ENCODE data around the gene TMEM128. TPM values are rescaled to one million over a fixed set of nuclear protein-coding genes. Genes with fewer than 3 reads are reported as not detected.

TMEM128 gene
- total RNA-seq, 1 experiment from 2014 or later: 16.6 TPM

DNA sequence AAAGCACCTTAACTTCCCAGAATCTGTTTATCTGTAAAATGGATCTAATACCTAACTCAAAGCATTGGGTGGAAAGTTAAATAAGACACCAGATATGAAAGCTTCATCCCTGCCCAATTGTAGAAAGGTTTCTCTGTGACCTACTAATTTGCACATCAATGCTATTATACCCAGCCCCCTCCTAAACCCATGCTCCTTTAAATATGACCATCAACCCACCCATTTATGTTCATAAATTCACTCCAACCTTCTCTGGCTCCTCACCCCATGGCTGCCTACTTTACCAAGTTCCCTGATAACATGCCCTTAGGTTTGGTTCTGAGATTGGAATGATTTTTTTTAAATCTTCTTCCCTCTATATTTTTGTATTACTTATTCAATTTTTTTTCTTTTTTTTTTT is 40.1 kb upstream of the TMEM128 start:
- no TSS peak for BruUV-seq (replicated peaks)
- Histone ChIP-seq H3K4me3 (ENCODE audit: low read depth, low read length, poor library complexity, severe bottlenecking) (no peak overlapping the region), H3K36me3 (ENCODE audit: insufficient read depth, low read length, poor library complexity, severe bottlenecking) (peaks cover 30% of the 10 kb centered on the region), H3K27ac (ENCODE audit: low read depth, low read length, poor library complexity, severe bottlenecking) (no peak overlapping the region), H3K9me3 (ENCODE audit: low read depth, low read length, poor library complexity, severe bottlenecking) (no peaks in the 10 kb centered on the region), H3K4me1 (ENCODE audit: insufficient read depth, low read length, poor library complexity, severe bottlenecking) (peaks cover 14% of the 10 kb centered on the region), H3K27me3 (replicated peaks; ENCODE audit: insufficient read depth, low read depth, low read length, poor library complexity) (no peaks in the 10 kb centered on the region)
- intact Hi-C loops (cut with micrococcal nuclease; ENCODE audit: unreplicated experiment): no loop called here
- TF ChIP-seq EZH2 (IDR thresholded peaks at IDR 0.05; ENCODE audit: borderline replicate concordance, low read depth, low read length, poor library complexity, severe bottlenecking): no peak
- TF ChIP-seq, protein P1, sequence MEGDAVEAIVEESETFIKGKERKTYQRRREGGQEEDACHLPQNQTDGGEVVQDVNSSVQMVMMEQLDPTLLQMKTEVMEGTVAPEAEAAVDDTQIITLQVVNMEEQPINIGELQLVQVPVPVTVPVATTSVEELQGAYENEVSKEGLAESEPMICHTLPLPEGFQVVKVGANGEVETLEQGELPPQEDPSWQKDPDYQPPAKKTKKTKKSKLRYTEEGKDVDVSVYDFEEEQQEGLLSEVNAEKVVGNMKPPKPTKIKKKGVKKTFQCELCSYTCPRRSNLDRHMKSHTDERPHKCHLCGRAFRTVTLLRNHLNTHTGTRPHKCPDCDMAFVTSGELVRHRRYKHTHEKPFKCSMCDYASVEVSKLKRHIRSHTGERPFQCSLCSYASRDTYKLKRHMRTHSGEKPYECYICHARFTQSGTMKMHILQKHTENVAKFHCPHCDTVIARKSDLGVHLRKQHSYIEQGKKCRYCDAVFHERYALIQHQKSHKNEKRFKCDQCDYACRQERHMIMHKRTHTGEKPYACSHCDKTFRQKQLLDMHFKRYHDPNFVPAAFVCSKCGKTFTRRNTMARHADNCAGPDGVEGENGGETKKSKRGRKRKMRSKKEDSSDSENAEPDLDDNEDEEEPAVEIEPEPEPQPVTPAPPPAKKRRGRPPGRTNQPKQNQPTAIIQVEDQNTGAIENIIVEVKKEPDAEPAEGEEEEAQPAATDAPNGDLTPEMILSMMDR (conservative IDR thresholded peaks at IDR 0.05; ENCODE audit: low read depth, low read length): no peak
- ChIA-PET CTCF (no interaction called here), POLR2A (ENCODE audit: low non-redundant PET) (no interaction called here)
- DNase-seq (ENCODE audit: low spot score): no peak

- DNase-seq (ENCODE audit: low spot score): no peak
- Histone ChIP-seq H3K4me1 (ENCODE audit: insufficient read depth, low read length, poor library complexity, severe bottlenecking) (peaks cover 8% of the 10 kb centered on the region), H3K27ac (ENCODE audit: low read depth, low read length, poor library complexity, severe bottlenecking) (no peak overlapping the region), H3K9me3 (ENCODE audit: low read depth, low read length, poor library complexity, severe bottlenecking) (no peaks in the 10 kb centered on the region), H3K4me3 (ENCODE audit: low read depth, low read length, poor library complexity, severe bottlenecking) (no peak overlapping the region), H3K36me3 (ENCODE audit: insufficient read depth, low read length, poor library complexity, severe bottlenecking) (peaks cover 55% of the 10 kb centered on the region), H3K27me3 (replicated peaks; ENCODE audit: insufficient read depth, low read depth, low read length, poor library complexity) (no peaks in the 10 kb centered on the region)
- ChIA-PET POLR2A (ENCODE audit: low non-redundant PET) (no interaction called here), CTCF (no interaction called here)
- BruUV-seq (replicated peaks): no TSS peak
- no peak for TF ChIP-seq EZH2 (IDR thresholded peaks at IDR 0.05; ENCODE audit: borderline replicate concordance, low read depth, low read length, poor library complexity, severe bottlenecking)
- TF ChIP-seq, protein P1 (conservative IDR thresholded peaks at IDR 0.05; ENCODE audit: low read depth, low read length): no peak
- intact Hi-C loops (cut with micrococcal nuclease; ENCODE audit: unreplicated experiment): no loop called here
These were observed 37.0 kb upstream of the TMEM128 start for GRCh38 chr4:4284827-4285618.

GRCh38 chr4:4281787-4282186 is 33.8 kb upstream of the TMEM128 start:
- DNase-seq (ENCODE audit: low spot score): no peak
- CTCF ChIA-PET: no interaction called here
- intact Hi-C loops (cut with micrococcal nuclease; ENCODE audit: unreplicated experiment): no loop called here

More at GRCh38 chr4:4281787-4282186, 33.8 kb upstream of the TMEM128 start:
- no TSS peak for BruUV-seq (replicated peaks)
- H3K27me3 ChIP-seq (replicated peaks; ENCODE audit: insufficient read depth, low read depth, low read length, poor library complexity): no peaks in the 10 kb centered on the region
- H3K4me3 ChIP-seq (ENCODE audit: low read depth, low read length, poor library complexity, severe bottlenecking): no peak overlapping the region
- peaks cover 82% of the 10 kb centered on the region for H3K36me3 ChIP-seq (ENCODE audit: insufficient read depth, low read length, poor library complexity, severe bottlenecking)
- TF ChIP-seq, protein P1 (conservative IDR thresholded peaks at IDR 0.05; ENCODE audit: low read depth, low read length): no peak
- no peak for TF ChIP-seq EZH2 (IDR thresholded peaks at IDR 0.05; ENCODE audit: borderline replicate concordance, low read depth, low read length, poor library complexity, severe bottlenecking)
- no peak overlapping the region for H3K27ac ChIP-seq (ENCODE audit: low read depth, low read length, poor library complexity, severe bottlenecking)
- H3K4me1 ChIP-seq (ENCODE audit: insufficient read depth, low read length, poor library complexity, severe bottlenecking): no peaks in the 10 kb centered on the region
- no peaks in the 10 kb centered on the region for H3K9me3 ChIP-seq (ENCODE audit: low read depth, low read length, poor library complexity, severe bottlenecking)
- POLR2A ChIA-PET (ENCODE audit: low non-redundant PET): no interaction called here
